ENCODE measurements around the gene RAD17.
"Not testable (repeated sequence)": the region's sequence is repeated elsewhere in the genome, so short reads cannot be mapped to it uniquely, and the experiment has no call there.

RAD17 gene

GRCh38 chr5:69451941-69452647 lies 82.5 kb downstream of the RAD17 start:
- Histone ChIP-seq H3K4me3 (ENCODE audit: low read length) (no peak overlapping the region), H3K27me3 (ENCODE audit: control insufficient read depth, insufficient read depth, low read length) (no peaks in the 10 kb centered on the region), H3K36me3 (ENCODE audit: control insufficient read depth, insufficient read depth, low read length) (no peaks in the 10 kb centered on the region), H3K4me1 (ENCODE audit: control insufficient read depth, insufficient read depth, low read length) (no peaks in the 10 kb centered on the region), H3K27ac (ENCODE audit: low read depth, low read length) (no peak overlapping the region), H3K9ac (ENCODE audit: low read length) (no peak overlapping the region)

DNA sequence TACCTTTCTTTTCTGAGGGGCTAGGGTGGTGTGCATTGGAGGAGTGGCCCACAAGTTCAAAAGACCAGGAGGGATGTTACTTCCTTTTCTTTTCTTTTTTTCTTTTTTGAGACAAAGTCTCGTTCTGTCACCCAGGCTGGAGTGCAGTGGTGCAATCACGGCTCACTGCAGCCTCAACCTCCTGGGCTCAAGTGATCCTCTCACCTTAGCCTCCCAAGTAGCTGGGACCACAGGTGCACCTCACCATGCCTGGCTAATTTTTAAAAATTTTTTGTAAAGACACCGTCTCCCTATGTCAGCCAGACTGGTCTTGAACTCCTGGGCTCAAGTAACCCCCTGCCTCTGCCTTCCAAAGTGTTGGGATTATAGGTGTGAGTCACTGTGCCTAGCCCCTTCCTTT lies 83.9 kb downstream of the RAD17 start:
- H3K4me3 ChIP-seq (ENCODE audit: low read length); H3K9ac ChIP-seq (ENCODE audit: low read length); H3K27ac ChIP-seq (ENCODE audit: low read depth, low read length); H3K36me3 ChIP-seq (ENCODE audit: control insufficient read depth, insufficient read depth, low read length); H3K4me1 ChIP-seq (ENCODE audit: control insufficient read depth, insufficient read depth, low read length); H3K27me3 ChIP-seq (ENCODE audit: control insufficient read depth, insufficient read depth, low read length): not testable (repeated sequence)

GRCh38 chr5:69454460-69455249 lies 85.0 kb downstream of the RAD17 start:
- no peak overlapping the region for H3K4me3 ChIP-seq (ENCODE audit: low read length)
- no peaks in the 10 kb centered on the region for H3K36me3 ChIP-seq (ENCODE audit: control insufficient read depth, insufficient read depth, low read length)
- no peaks in the 10 kb centered on the region for H3K4me1 ChIP-seq (ENCODE audit: control insufficient read depth, insufficient read depth, low read length)
- no peak overlapping the region for H3K27ac ChIP-seq (ENCODE audit: low read depth, low read length)
- H3K9ac ChIP-seq (ENCODE audit: low read length) = no peak overlapping the region
- H3K27me3 ChIP-seq (ENCODE audit: control insufficient read depth, insufficient read depth, low read length) = no peaks in the 10 kb centered on the region

DNA sequence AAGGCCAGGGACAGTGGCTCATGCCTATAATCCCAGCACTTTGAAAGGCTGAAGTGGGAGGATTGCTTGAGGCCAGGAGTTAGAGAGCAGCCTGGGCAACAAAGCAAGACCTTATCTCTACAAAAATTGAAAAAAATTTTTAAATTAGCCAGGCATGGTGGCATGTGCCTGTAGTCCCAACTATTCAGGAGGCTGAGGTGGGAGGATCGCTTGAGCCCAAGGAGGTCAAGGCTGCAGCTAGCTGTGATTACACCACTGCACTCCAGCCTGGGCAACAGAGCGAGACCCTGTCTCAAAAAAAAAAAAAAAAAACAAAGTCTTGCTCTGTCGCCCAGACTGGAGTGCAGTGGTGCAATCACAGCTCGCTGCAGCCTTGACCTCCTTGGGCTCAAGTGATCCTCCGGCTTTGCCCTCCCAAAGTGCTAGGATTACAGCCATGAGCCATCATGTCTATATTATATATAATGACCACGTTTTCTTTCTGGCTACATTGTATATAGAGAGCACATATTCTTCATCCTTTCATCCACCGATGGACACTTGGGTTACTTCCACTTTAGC lies 85.9 kb downstream of the RAD17 start:
- H3K9ac ChIP-seq (ENCODE audit: low read length); H3K27me3 ChIP-seq (ENCODE audit: control insufficient read depth, insufficient read depth, low read length); H3K4me1 ChIP-seq (ENCODE audit: control insufficient read depth, insufficient read depth, low read length); H3K36me3 ChIP-seq (ENCODE audit: control insufficient read depth, insufficient read depth, low read length); H3K4me3 ChIP-seq (ENCODE audit: low read length); H3K27ac ChIP-seq (ENCODE audit: low read depth, low read length): not testable (repeated sequence)

DNA sequence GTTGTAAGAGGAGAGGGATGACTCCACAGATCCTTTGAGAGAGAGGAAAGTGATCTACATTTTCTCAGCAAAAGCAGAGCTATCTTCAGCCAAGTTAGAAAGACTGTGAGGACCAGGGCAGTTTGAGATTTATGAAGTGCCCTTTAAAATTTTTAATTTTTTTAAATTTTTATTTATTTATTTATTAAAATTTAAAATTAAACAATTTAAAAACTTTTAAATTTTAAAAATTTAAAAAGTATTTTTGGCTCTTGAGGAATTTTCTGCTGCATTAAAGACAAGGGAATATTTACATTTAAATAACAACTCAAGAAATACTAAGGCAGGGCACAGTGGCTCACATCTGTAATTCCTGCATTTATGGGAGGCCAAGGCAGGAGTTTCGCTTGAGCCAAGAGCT lies 92.6 kb downstream of the RAD17 start:
- H3K4me1 ChIP-seq (ENCODE audit: control insufficient read depth, insufficient read depth, low read length) = no peaks in the 10 kb centered on the region
- H3K27me3 ChIP-seq (ENCODE audit: control insufficient read depth, insufficient read depth, low read length) = no peaks in the 10 kb centered on the region
- H3K9ac ChIP-seq (ENCODE audit: low read length) = no peak overlapping the region
- no peak overlapping the region for H3K4me3 ChIP-seq (ENCODE audit: low read length)
- no peaks in the 10 kb centered on the region for H3K36me3 ChIP-seq (ENCODE audit: control insufficient read depth, insufficient read depth, low read length)
- H3K27ac ChIP-seq (ENCODE audit: low read depth, low read length) = no peak overlapping the region

Measured in rectal smooth muscle tissue (tissue), 1 donor.